ENCODE results near the gene NCOA3.

DNA sequence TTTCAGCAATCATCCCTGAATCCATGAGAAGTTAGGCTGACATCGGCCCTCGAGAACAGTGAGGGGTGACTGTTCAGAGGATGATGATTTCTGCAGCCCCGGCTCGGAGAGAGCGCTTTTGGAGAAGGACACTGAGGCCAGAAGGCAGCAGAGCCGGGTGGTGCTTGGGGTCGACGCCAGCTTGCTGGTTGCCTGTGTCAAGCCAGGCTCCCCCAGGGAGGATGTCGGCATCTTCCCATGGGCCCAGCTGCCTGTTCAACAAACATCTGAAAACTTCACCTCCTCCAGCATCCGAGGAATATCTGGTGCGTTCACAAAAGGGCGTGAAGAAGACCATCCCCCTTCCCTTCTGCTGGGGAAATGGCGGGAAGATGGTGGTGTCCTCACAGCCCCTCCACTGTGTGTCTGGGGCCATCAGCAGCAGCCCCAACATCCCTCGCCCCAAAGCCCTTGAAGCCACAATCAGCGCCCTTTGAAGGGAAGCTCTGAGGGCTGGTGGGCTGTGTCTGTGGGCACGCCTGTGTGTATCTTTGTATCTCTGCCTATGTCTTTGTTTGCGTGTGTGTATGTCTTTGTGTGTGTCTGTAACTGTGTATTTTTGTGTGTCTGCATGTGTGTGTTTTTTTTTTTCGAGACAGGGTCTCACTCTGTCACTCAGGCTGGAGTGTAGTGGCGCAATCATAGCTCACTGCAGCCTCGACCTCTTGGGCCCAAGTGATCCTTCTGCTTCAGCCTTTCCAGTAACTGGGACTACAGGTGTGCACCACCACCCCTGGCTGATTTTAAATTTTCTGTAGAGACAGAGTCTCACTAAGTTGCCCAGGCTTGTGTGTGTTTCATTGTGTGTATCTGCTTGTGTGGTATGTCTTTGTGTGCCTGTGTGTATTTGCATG lies 185.7 kb downstream of the NCOA3 start:
- TF ChIP-seq, protein P1, sequence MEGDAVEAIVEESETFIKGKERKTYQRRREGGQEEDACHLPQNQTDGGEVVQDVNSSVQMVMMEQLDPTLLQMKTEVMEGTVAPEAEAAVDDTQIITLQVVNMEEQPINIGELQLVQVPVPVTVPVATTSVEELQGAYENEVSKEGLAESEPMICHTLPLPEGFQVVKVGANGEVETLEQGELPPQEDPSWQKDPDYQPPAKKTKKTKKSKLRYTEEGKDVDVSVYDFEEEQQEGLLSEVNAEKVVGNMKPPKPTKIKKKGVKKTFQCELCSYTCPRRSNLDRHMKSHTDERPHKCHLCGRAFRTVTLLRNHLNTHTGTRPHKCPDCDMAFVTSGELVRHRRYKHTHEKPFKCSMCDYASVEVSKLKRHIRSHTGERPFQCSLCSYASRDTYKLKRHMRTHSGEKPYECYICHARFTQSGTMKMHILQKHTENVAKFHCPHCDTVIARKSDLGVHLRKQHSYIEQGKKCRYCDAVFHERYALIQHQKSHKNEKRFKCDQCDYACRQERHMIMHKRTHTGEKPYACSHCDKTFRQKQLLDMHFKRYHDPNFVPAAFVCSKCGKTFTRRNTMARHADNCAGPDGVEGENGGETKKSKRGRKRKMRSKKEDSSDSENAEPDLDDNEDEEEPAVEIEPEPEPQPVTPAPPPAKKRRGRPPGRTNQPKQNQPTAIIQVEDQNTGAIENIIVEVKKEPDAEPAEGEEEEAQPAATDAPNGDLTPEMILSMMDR (IDR thresholded peaks at IDR 0.05; ENCODE audit: low read depth, low read length, poor library complexity, severe bottlenecking), result no peak
- TF ChIP-seq EZH2phosphoT487 (IDR thresholded peaks at IDR 0.05; ENCODE audit: borderline replicate concordance, low read length), result no peak
